K562 (cell line): ENCODE measurements around the gene SIRT3. TPM values are rescaled to one million over a fixed set of nuclear protein-coding genes. Genes with fewer than 3 reads are reported as not detected.

Experiments used
- ATAC-seq: fragments of 200-7000 bp; cut with Tn5 transposase; 3 replicates; pipeline ENCODE4 v1.9.1; 2020; ENCODE audit warnings: moderate library complexity
- BruUV-seq: library from RNA; stranded (reverse); fragments of 400-500 nt; replicated peaks from 2 replicates; lab custom pipeline; 2021; lab: Mats Ljungman, UMichigan
- CTCF ChIA-PET: fragments of 300-600 bp; formaldehyde crosslinking; extraction: SDS; loops from one replicate; lab custom pipeline; 2021; ENCODE audit warnings: low intra/inter-chr PET ratio; lab: Yijun Ruan, JAX
- POLR2A ChIA-PET: fragments of 300-600, 350-650 bp; sonication (Branson Sonifier 250); formaldehyde crosslinking; extraction: SDS; loops from one replicate; lab custom pipeline; 2021; ENCODE audit warnings: antibody characterized with exemption, inconsistent platforms; lab: Yijun Ruan, JAX
- DNase-seq, 4 experiments: peaks; one replicate each; pipeline versions ENCODE4 v3.0.0 to v3.0.0-alpha.2; 2011 to 2018; ENCODE audit warnings: low spot score in 3 of 4, mixed read lengths in 3 of 4; ENCODE audit errors: extremely low read depth in 1 of 4
- FAIRE-seq: peaks from 2 replicates; lab custom pipeline; 2011; peaks lifted over from hg19 to GRCh38; lab: Jason Lieb, UNC
- H2AFZ ChIP-seq: 2 replicates; pipeline ENCODE4 v1.6.0; 2011; ENCODE audit warnings: low read depth, low read length, control low read depth, inconsistent platforms
- H3K27ac ChIP-seq: fragments of 200-600 bp; 3 replicates; pipeline ENCODE4 v1.8.0; 2011; ENCODE audit warnings: low read depth, mild to moderate bottlenecking, control low read depth, inconsistent platforms, low read length, moderate library complexity, mixed read lengths; ENCODE audit errors: extremely low read depth
- H3K27me3 ChIP-seq, 2 experiments: fragments of 300-600 bp in 1 of 2; 2 replicates in 1 of 2; 3 replicates in 1 of 2; pipeline versions ENCODE4 v1.6.0 to v1.8.0; 2011; ENCODE audit warnings: inconsistent platforms in 2 of 2, low read length in 2 of 2, mild to moderate bottlenecking in 1 of 2, mixed read lengths in 1 of 2, moderate library complexity in 1 of 2; ENCODE audit not compliant: control insufficient read depth in 2 of 2, insufficient read depth in 2 of 2
- H3K36me3 ChIP-seq: fragments of 300-600 bp; 3 replicates; pipeline ENCODE4 v1.8.0; 2011; ENCODE audit warnings: mild to moderate bottlenecking, low read length, inconsistent platforms; ENCODE audit not compliant: control insufficient read depth, insufficient read depth
- H3K4me1 ChIP-seq, 2 experiments: fragments of 200-600 bp in 1 of 2; replicated peaks in 1 of 2; 2 replicates in 1 of 2; 3 replicates in 1 of 2; pipeline versions ENCODE4 v1.5.1 to v1.8.0; 2011; ENCODE audit warnings: inconsistent platforms in 2 of 2, low read length in 2 of 2, mild to moderate bottlenecking in 1 of 2, mixed read lengths in 1 of 2, moderate library complexity in 1 of 2; ENCODE audit not compliant: control insufficient read depth in 2 of 2, insufficient read depth in 2 of 2
- H3K4me2 ChIP-seq: 2 replicates; pipeline ENCODE4 v1.6.1; 2011; ENCODE audit warnings: low read length, control low read depth, inconsistent platforms, mixed read lengths; ENCODE audit not compliant: insufficient read depth
- H3K4me3 ChIP-seq: fragments of 200-600 bp; sonication (generic), shearing (Covaris generic); 2 replicates; pipeline ENCODE4 v1.5.1; 2016; ENCODE audit warnings: control low read depth, inconsistent platforms
- H3K79me2 ChIP-seq: fragments of 200-600 bp; 3 replicates; pipeline ENCODE4 v1.8.0; 2011; ENCODE audit warnings: low read length, inconsistent platforms; ENCODE audit not compliant: control insufficient read depth, insufficient read depth
- H3K9ac ChIP-seq, 2 experiments: 2 replicates each; pipeline versions ENCODE4 v1.6.0 to v1.6.1; 2011; ENCODE audit warnings: low read depth in 2 of 2, low read length in 2 of 2, control low read depth in 1 of 2, inconsistent platforms in 1 of 2, mild to moderate bottlenecking in 1 of 2, mixed read lengths in 1 of 2; ENCODE audit not compliant: insufficient read depth in 1 of 2
- H3K9me1 ChIP-seq: one replicate; pipeline ENCODE4 v1.6.0; 2011; ENCODE audit warnings: inconsistent platforms, mild to moderate bottlenecking, low read length, moderate library complexity; ENCODE audit not compliant: control insufficient read depth, insufficient read depth
- H3K9me3 ChIP-seq: replicated peaks from 2 replicates; pipeline ENCODE4 v1.5.1; 2011; ENCODE audit warnings: low read depth, low read length, inconsistent platforms; ENCODE audit not compliant: control insufficient read depth, insufficient read depth
- H4K20me1 ChIP-seq: replicated peaks from 2 replicates; pipeline ENCODE4 v1.6.1; 2011; ENCODE audit warnings: low read length, inconsistent platforms, mixed read lengths; ENCODE audit not compliant: control insufficient read depth, insufficient read depth
- ETV5 ChIP-seq: sonication (generic); formaldehyde crosslinking; IDR thresholded peaks from 2 replicates; pipeline ENCODE4 v1.4.0; 2020; ENCODE audit warnings: low read depth, mild to moderate bottlenecking, missing genetic modification reagents
- MTA1 ChIP-seq: fragments of 450-650 bp; IDR thresholded peaks from 2 replicates; pipeline ENCODE4 v1.6.1; 2017; ENCODE audit warnings: borderline replicate concordance
- NONO ChIP-seq, 2 experiments: fragments of 200-400 bp in 1 of 2; fragments of 450-650 bp in 1 of 2; formaldehyde crosslinking in 1 of 2; IDR thresholded peaks; 2 replicates each; pipeline ENCODE4 v1.6.1; 2017; ENCODE audit warnings: low read depth in 2 of 2, mild to moderate bottlenecking in 2 of 2, moderate library complexity in 2 of 2, low read length in 1 of 2
- PTTG1 ChIP-seq: fragments of 450-650 bp; IDR thresholded peaks from 2 replicates; pipeline ENCODE4 v1.6.1; 2016; ENCODE audit warnings: low read depth, mild to moderate bottlenecking, missing genetic modification characterization, missing compliant biosample characterization
- RBM34 ChIP-seq: fragments of 200-400 bp; formaldehyde crosslinking; IDR thresholded peaks from 2 replicates; pipeline ENCODE4 v1.6.1; 2018; ENCODE audit warnings: low read length, borderline replicate concordance; ENCODE audit not compliant: insufficient read depth
- ZNF124 ChIP-seq: sonication (generic); formaldehyde crosslinking; IDR thresholded peaks from 2 replicates; pipeline ENCODE4 v1.8.1; 2022; ENCODE audit warnings: missing genetic modification reagents
- WGBS: fragments of 100-300 bp; shearing (Covaris generic); methylation state at CpG from one replicate; pipeline ENCODE4 v1.1.6; 2016; ENCODE audit warnings: low coverage, mixed read lengths; ENCODE audit not compliant: insufficient coverage; ENCODE audit errors: missing lambda C conversion rate; 5-methylcytosine and 5-hydroxymethylcytosine counted together
- in situ Hi-C: fragments of 300-500 bp; cut with MboI; formaldehyde crosslinking; loops from 4 replicates; pipeline ENCODE4 v1.15.0; 2018; ENCODE audit warnings: inconsistent platforms, mixed read lengths
- intact Hi-C: fragments of 100-400 bp; cut with micrococcal nuclease; formaldehyde crosslinking; loops from 2 replicates; pipeline ENCODE4 v1.14.2; 2022
- polyA plus RNA-seq, 8 experiments: library from polyadenylated mRNA; depleted of rRNA in 4 of 8; stranded (reverse) in 5 of 8; unstranded in 3 of 8; fragments of >200 nt; fragmentation: Nextera tagmentation in 2 of 8; fragmentation: Illumina TruSeq in 1 of 8; extraction: Ambion mirVana in 2 of 8; extraction: Trizol in 1 of 8; gene quantifications; 2 replicates each; pipeline versions ENCODE4 v1.2.1 to v1.2.3, GENCODE V29; 2011 to 2014; ENCODE audit warnings: inconsistent platforms in 1 of 8, missing spikeins in 1 of 8
- total RNA-seq, 7 experiments: library from RNA; depleted of rRNA in 6 of 7; stranded (reverse); fragments of >200 nt in 6 of 7; fragmentation: Illumina TruSeq in 2 of 7; extraction: Trizol in 2 of 7; gene quantifications; 2 replicates each; pipeline versions ENCODE4 v1.2.1 to v1.2.3, GENCODE V29; 2011 to 2021; ENCODE audit warnings: low replicate concordance in 1 of 7
- TF ChIP-seq, protein P1 (sequence below), 2 experiments: fragments of 150-350 bp in 1 of 2; IDR thresholded peaks; 2 replicates each; pipeline ENCODE4 v1.6.1; 2012 to 2016; ENCODE audit warnings: low read depth in 2 of 2, low read length in 2 of 2, mild to moderate bottlenecking in 1 of 2, moderate library complexity in 1 of 2
- TF ChIP-seq, protein P2 (sequence below), 3 experiments: IDR thresholded peaks in 2 of 3; conservative IDR thresholded peaks in 1 of 3; 2 replicates each; pipeline ENCODE4 v1.5.1; 2011 to 2012; ENCODE audit warnings: low read length in 3 of 3, mild to moderate bottlenecking in 3 of 3, control low read depth in 2 of 3, improper control_type of control experiment in 1 of 3, inconsistent platforms in 1 of 3, low read depth in 1 of 3, mixed read lengths in 1 of 3, moderate library complexity in 1 of 3; ENCODE audit not compliant: insufficient read depth in 2 of 3

The SIRT3 gene
- total and polyA plus RNA-seq, 9 of the 15 experiments (the other 6 are each of a cell fraction or from before 2014, with no cell fraction given), result 1.9 to 27.5 (median 14.5) TPM

DNA sequence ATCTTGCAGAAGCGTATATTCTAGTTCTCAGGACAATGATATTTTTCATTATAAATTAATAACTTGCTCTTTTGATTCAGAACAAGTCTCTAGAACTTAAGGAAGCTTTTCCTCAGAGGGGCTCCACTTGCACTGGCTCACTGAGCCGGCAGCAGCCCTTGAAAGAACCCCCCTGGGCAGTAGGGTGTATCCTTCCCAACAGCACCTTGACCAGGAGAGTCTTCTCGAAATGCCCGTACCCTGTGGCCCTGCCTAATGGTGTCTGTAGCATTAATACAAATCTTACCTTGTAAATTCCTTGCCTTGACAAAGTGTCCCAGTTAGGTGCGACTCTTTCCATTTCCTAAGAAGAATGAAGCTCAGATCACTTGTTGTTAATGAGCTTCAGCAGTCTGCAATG, 14.1 kb upstream of the SIRT3 start:
- intact Hi-C loops, result no loop called here
- H3K9me3 ChIP-seq, result no peaks in the 10 kb centered on the region
- no peak overlapping the region for H3K9ac ChIP-seq
- FAIRE-seq, result no peak
- H2AFZ ChIP-seq, result no peak overlapping the region
- no peaks in the 10 kb centered on the region for H4K20me1 ChIP-seq
- no peak overlapping the region for H3K4me2 ChIP-seq
- peaks cover 86% of the 10 kb centered on the region for H3K36me3 ChIP-seq
- ChIA-PET CTCF (interaction anchor here (0.6 to 1.1 kb wide), 2 partner anchors 40 to 111 kb away, joined by 3 read pairs; no protein-coding TSS in a partner anchor), POLR2A (interaction anchor here (0.6 to 2.0 kb wide), 11 partner anchors 10 to 216 kb away, joined by 3 to 9 read pairs (median 3); partner anchors contain the start of genes BET1L, PSMD13 and RIC8A)
- no peaks in the 10 kb centered on the region for H3K4me1 ChIP-seq
- no TSS peak for BruUV-seq
- TF ChIP-seq, protein P1, sequence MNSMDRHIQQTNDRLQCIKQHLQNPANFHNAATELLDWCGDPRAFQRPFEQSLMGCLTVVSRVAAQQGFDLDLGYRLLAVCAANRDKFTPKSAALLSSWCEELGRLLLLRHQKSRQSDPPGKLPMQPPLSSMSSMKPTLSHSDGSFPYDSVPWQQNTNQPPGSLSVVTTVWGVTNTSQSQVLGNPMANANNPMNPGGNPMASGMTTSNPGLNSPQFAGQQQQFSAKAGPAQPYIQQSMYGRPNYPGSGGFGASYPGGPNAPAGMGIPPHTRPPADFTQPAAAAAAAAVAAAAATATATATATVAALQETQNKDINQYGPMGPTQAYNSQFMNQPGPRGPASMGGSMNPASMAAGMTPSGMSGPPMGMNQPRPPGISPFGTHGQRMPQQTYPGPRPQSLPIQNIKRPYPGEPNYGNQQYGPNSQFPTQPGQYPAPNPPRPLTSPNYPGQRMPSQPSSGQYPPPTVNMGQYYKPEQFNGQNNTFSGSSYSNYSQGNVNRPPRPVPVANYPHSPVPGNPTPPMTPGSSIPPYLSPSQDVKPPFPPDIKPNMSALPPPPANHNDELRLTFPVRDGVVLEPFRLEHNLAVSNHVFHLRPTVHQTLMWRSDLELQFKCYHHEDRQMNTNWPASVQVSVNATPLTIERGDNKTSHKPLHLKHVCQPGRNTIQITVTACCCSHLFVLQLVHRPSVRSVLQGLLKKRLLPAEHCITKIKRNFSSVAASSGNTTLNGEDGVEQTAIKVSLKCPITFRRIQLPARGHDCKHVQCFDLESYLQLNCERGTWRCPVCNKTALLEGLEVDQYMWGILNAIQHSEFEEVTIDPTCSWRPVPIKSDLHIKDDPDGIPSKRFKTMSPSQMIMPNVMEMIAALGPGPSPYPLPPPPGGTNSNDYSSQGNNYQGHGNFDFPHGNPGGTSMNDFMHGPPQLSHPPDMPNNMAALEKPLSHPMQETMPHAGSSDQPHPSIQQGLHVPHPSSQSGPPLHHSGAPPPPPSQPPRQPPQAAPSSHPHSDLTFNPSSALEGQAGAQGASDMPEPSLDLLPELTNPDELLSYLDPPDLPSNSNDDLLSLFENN (IDR thresholded peaks at IDR 0.05; ENCODE audit: low read depth in 2 of 2, low read length in 2 of 2), result no peak
- TF ChIP-seq PTTG1 (tag), result no peak
- no peak for TF ChIP-seq NONO (IDR thresholded peaks at IDR 0.05; ENCODE audit: low read depth in 2 of 2, low read length in 1 of 2)
- no peak for TF ChIP-seq ETV5
- TF ChIP-seq RBM34, result no peak
- no peak for TF ChIP-seq ZNF124 (CRISPR knock-in tag)
- TF ChIP-seq MTA1, result no peak
- TF ChIP-seq, protein P2, sequence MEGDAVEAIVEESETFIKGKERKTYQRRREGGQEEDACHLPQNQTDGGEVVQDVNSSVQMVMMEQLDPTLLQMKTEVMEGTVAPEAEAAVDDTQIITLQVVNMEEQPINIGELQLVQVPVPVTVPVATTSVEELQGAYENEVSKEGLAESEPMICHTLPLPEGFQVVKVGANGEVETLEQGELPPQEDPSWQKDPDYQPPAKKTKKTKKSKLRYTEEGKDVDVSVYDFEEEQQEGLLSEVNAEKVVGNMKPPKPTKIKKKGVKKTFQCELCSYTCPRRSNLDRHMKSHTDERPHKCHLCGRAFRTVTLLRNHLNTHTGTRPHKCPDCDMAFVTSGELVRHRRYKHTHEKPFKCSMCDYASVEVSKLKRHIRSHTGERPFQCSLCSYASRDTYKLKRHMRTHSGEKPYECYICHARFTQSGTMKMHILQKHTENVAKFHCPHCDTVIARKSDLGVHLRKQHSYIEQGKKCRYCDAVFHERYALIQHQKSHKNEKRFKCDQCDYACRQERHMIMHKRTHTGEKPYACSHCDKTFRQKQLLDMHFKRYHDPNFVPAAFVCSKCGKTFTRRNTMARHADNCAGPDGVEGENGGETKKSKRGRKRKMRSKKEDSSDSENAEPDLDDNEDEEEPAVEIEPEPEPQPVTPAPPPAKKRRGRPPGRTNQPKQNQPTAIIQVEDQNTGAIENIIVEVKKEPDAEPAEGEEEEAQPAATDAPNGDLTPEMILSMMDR (IDR thresholded peaks at IDR 0.05 in 2 of 3, conservative IDR thresholded peaks at IDR 0.05 in 1 of 3; ENCODE audit: insufficient read depth in 2 of 3, low read depth in 1 of 3, low read length in 3 of 3), result no peak
- TF ChIP-seq, all 486 proteins: peak for 0
- no peaks in the 10 kb centered on the region for H3K9me1 ChIP-seq
- in situ Hi-C loops, result loop anchor here (5.0 kb wide), 1 partner anchor 107 kb away; no protein-coding TSS in a partner anchor
- no peak overlapping the region for H3K4me3 ChIP-seq
- H3K79me2 ChIP-seq, result no peaks in the 10 kb centered on the region
- ATAC-seq (peak; percentile 11; the same call in 2 of the 3 replicates), DNase-seq (no peak)
- no peak overlapping the region for H3K27ac ChIP-seq
- WGBS, result 85% methylated on average over 5 of the region's 5 CpGs
- no peaks in the 10 kb centered on the region for H3K27me3 ChIP-seq
